Gastrocnemius medialis (tissue), 4 donors: ENCODE data around the gene CFB. TPM values are rescaled to one million over a fixed set of nuclear protein-coding genes. Genes with fewer than 3 reads are reported as not detected.

Experiments
- ATAC-seq, 2 donors: fragments of 150-250 bp; one replicate each; pipeline ENCODE4 v1.9.1; 2016
- DNase-seq, 2 donors: peaks; one replicate each; pipeline ENCODE4 v3.0.0-alpha.2; 2019
- H3K27ac ChIP-seq, 4 donors: fragments of 200-600 bp; sonication (generic); 1 replicate in 1 of 4; 2 replicates in 3 of 4; pipeline ENCODE4 v1.5.1; 2016 to 2018; ENCODE audit warnings: mild to moderate bottlenecking in 2 of 4, moderate library complexity in 1 of 4
- H3K27me3 ChIP-seq, 3 donors: fragments of 200-600 bp; sonication (generic) in 2 of 3; 1 replicate in 1 of 3; 2 replicates in 2 of 3; pipeline versions ENCODE4 v1.5.1 to v1.6.0; 2016 to 2019; ENCODE audit warnings: mild to moderate bottlenecking in 1 of 3, moderate library complexity in 1 of 3
- H3K36me3 ChIP-seq, 2 donors: fragments of 200-600 bp; sonication (generic) in 1 of 2; one replicate each; pipeline ENCODE4 v1.5.1; 2017 to 2018
- H3K4me1 ChIP-seq, 2 donors: fragments of 200-600 bp; sonication (generic) in 1 of 2; one replicate each; pipeline ENCODE4 v1.5.1; 2016 to 2017; ENCODE audit warnings: mild to moderate bottlenecking in 2 of 2
- H3K4me3 ChIP-seq, 4 donors: fragments of 200-600 bp; sonication (generic) in 3 of 4; 1 replicate in 1 of 4; 2 replicates in 3 of 4; pipeline ENCODE4 v1.5.1; 2016 to 2019; ENCODE audit warnings: mild to moderate bottlenecking in 2 of 4
- H3K9me3 ChIP-seq, 3 donors: fragments of 200-600 bp; sonication (generic) in 2 of 3; 1 replicate in 1 of 3; 2 replicates in 2 of 3; pipeline ENCODE4 v1.5.1; 2016 to 2019
- POLR2A ChIP-seq, 2 donors: fragments of 450-650 bp; IDR thresholded peaks; one replicate each; pipeline ENCODE4 v1.6.1; 2017; ENCODE audit warnings: antibody characterized with exemption in 2 of 2, mild to moderate bottlenecking in 2 of 2, moderate library complexity in 2 of 2
- in situ Hi-C, 4 donors: fragments of 200-750 bp; cut with MboI; loops; one replicate each; pipeline versions ENCODE4 v1.15.0 to v1.8.0; 2017; ENCODE audit warnings: low sequenced_read_pairs in 4 of 4
- intact Hi-C: fragments of 100-400 bp; cut with DNase I; formaldehyde crosslinking; loops from one replicate; pipeline ENCODE4 v1.15.1; 2023; ENCODE audit warnings: low total_unique reads
- total RNA-seq, 4 donors: library from RNA; depleted of rRNA; stranded (reverse); fragments of >200 nt; gene quantifications; one replicate each; pipeline versions ENCODE4 v1.1.0 to v1.2.3, GENCODE V29; 2016
- TF ChIP-seq, protein P1 (sequence below), 5 experiments: fragments of 450-650 bp in 3 of 5; fragments of 200-600 bp in 2 of 5; sonication (generic) in 2 of 5; IDR thresholded peaks in 4 of 5; conservative IDR thresholded peaks in 1 of 5; 1 replicate in 4 of 5; 2 replicates in 1 of 5; pipeline ENCODE4 v1.5.1; 2016 to 2019; ENCODE audit warnings: antibody characterized with exemption in 5 of 5, mild to moderate bottlenecking in 3 of 5, moderate library complexity in 3 of 5

The CFB gene
- total RNA-seq, 4 donors from 2014 or later = 1.0 to 13.8 (median 6.1) TPM

DNA sequence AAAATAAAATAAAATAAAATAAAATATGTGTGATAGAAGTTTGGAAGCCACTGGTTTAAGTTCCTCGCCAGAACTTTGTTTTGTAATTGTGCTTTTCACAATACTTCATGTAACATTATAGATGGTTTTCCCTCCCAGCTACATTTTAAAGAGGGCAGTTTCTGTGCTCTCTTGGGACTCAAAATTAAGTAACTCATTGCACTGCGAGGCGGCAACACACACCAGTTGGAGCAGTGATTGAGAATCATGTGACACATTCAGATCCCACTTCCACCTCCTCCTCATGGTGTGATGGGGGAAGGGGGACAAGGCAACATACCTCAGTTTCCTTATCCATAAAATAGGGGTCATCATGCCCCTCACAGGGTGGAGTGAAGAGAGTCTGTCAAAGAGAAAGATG is 10.9 kb upstream of the CFB start:
- ATAC-seq (no peak), DNase-seq (no peak)
- in situ Hi-C loops = no loop called here
- no peak for TF ChIP-seq POLR2A (IDR thresholded peaks at IDR 0.05)
- TF ChIP-seq, protein P1, sequence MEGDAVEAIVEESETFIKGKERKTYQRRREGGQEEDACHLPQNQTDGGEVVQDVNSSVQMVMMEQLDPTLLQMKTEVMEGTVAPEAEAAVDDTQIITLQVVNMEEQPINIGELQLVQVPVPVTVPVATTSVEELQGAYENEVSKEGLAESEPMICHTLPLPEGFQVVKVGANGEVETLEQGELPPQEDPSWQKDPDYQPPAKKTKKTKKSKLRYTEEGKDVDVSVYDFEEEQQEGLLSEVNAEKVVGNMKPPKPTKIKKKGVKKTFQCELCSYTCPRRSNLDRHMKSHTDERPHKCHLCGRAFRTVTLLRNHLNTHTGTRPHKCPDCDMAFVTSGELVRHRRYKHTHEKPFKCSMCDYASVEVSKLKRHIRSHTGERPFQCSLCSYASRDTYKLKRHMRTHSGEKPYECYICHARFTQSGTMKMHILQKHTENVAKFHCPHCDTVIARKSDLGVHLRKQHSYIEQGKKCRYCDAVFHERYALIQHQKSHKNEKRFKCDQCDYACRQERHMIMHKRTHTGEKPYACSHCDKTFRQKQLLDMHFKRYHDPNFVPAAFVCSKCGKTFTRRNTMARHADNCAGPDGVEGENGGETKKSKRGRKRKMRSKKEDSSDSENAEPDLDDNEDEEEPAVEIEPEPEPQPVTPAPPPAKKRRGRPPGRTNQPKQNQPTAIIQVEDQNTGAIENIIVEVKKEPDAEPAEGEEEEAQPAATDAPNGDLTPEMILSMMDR (IDR thresholded peaks at IDR 0.05 in 4 of 5, conservative IDR thresholded peaks at IDR 0.05 in 1 of 5) = no peak
- H3K27me3 ChIP-seq = no peaks in the 10 kb centered on the region
- no peaks in the 10 kb centered on the region for H3K9me3 ChIP-seq
- intact Hi-C loops = no loop called here
- no peak overlapping the region for H3K4me3 ChIP-seq
- no peak overlapping the region for H3K27ac ChIP-seq
- H3K36me3 ChIP-seq = no peaks in the 10 kb centered on the region
- no peaks in the 10 kb centered on the region for H3K4me1 ChIP-seq

DNA sequence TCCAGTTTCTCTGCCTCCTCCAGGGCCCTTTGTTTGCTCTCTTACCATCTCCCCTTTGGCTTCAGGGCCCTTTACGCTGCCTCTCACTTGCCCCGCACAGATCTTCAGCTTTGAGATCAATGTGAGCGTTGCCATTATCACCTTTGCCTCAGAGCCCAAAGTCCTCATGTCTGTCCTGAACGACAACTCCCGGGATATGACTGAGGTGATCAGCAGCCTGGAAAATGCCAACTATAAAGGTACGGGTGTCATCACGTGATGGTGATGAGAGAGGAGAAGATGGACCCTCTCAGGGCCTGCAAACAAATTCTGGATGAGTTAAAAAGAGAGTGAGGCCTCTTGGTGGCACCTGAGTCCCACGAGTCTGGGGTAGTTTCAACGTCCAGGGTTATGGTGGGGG is 10.1 kb upstream of the CFB start:
- ATAC-seq = no peak
- intact Hi-C loops = no loop called here
- in situ Hi-C loops = no loop called here

DNA sequence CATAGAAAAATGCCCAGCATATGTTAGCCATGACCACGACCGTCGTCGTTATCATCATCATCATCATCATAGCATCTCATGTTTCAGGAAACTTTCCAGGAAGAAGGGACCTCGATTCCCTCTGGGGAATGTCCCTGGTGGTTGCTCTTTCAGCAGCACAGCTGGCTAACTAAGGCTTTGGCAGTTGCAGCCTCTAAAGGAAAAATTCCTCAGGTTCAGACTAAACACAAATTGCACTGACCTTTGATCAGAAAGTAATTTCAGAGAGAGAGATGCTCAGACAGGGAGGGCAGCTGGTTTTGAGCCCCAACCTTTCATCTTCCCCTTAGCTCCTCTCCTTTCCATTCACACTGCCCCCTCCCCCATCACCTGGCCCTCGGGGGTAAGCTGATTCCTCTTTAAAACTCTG is 5.6 kb upstream of the CFB start:
- intact Hi-C loops (no loop called here), in situ Hi-C loops (no loop called here)
- no peak overlapping the region for H3K27ac ChIP-seq
- H3K4me3 ChIP-seq = no peak overlapping the region
- no peaks in the 10 kb centered on the region for H3K4me1 ChIP-seq
- no peaks in the 10 kb centered on the region for H3K9me3 ChIP-seq
- no peak for TF ChIP-seq POLR2A (IDR thresholded peaks at IDR 0.05)
- TF ChIP-seq, protein P1 (IDR thresholded peaks at IDR 0.05 in 4 of 5, conservative IDR thresholded peaks at IDR 0.05 in 1 of 5) = no peak
- H3K36me3 ChIP-seq = no peaks in the 10 kb centered on the region
- H3K27me3 ChIP-seq = peaks cover 3 to 12% (median 10%) of the 10 kb centered on the region in 3 donors
- no peak for DNase-seq
- ATAC-seq = no peak

More for the DNA sequence above, 10.1 kb upstream of the CFB start:
- H3K27me3 ChIP-seq = no peaks in the 10 kb centered on the region
- no peaks in the 10 kb centered on the region for H3K4me1 ChIP-seq
- no peak for DNase-seq
- H3K27ac ChIP-seq = no peak overlapping the region
- no peaks in the 10 kb centered on the region for H3K36me3 ChIP-seq
- no peak for TF ChIP-seq POLR2A (IDR thresholded peaks at IDR 0.05)
- TF ChIP-seq, protein P1 (IDR thresholded peaks at IDR 0.05 in 4 of 5, conservative IDR thresholded peaks at IDR 0.05 in 1 of 5) = no peak
- H3K4me3 ChIP-seq = no peak overlapping the region
- no peaks in the 10 kb centered on the region for H3K9me3 ChIP-seq

DNA sequence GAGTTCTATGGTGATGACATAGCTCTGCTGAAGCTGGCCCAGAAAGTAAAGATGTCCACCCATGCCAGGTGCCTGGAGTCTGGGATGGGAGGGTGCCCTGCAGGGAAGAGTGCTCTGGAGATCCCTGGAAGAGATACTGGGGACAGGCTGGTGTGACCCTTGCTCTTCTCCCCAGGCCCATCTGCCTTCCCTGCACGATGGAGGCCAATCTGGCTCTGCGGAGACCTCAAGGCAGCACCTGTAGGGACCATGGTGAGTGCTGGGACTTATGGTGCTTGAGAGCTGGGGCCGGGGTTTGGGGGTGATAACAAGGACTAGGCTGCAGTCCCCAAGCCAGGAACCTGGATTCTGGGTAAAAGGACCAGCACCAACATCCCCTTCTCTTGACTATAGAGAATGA is 2.2 kb upstream of the CFB start:
- ATAC-seq = no peak
- Histone ChIP-seq H3K4me3 (no peak overlapping the region), H3K9me3 (no peaks in the 10 kb centered on the region), H3K27me3 (peaks cover 3 to 12% (median 12%) of the 10 kb centered on the region in 3 donors), H3K27ac (no peak overlapping the region), H3K4me1 (no peaks in the 10 kb centered on the region), H3K36me3 (no peaks in the 10 kb centered on the region)
- intact Hi-C loops (no loop called here), in situ Hi-C loops (no loop called here)
- TF ChIP-seq, protein P1 (IDR thresholded peaks at IDR 0.05 in 4 of 5, conservative IDR thresholded peaks at IDR 0.05 in 1 of 5) = no peak
- TF ChIP-seq POLR2A (IDR thresholded peaks at IDR 0.05) = no peak
- DNase-seq = no peak

DNA sequence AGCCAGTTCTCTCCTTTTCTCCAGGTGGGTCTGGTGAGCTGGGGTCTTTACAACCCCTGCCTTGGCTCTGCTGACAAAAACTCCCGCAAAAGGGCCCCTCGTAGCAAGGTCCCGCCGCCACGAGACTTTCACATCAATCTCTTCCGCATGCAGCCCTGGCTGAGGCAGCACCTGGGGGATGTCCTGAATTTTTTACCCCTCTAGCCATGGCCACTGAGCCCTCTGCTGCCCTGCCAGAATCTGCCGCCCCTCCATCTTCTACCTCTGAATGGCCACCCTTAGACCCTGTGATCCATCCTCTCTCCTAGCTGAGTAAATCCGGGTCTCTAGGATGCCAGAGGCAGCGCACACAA is 765 bp upstream of the CFB start:
- in situ Hi-C loops = no loop called here
- H3K4me3 ChIP-seq = no peak overlapping the region
- TF ChIP-seq, protein P1 (IDR thresholded peaks at IDR 0.05 in 4 of 5, conservative IDR thresholded peaks at IDR 0.05 in 1 of 5) = no peak
- TF ChIP-seq POLR2A (IDR thresholded peaks at IDR 0.05) = no peak

More for the DNA sequence above, 765 bp upstream of the CFB start:
- ATAC-seq (no peak), DNase-seq (no peak)
- intact Hi-C loops = no loop called here
- Histone ChIP-seq H3K27me3 (peaks cover 3 to 12% (median 12%) of the 10 kb centered on the region in 3 donors), H3K9me3 (no peaks in the 10 kb centered on the region), H3K27ac (peak overlapping the region; percentile 55 to 80 (median 74)), H3K36me3 (no peaks in the 10 kb centered on the region), H3K4me1 (no peaks in the 10 kb centered on the region)
